Spleen (tissue), 7 donors: ENCODE measurements around the gene COL9A1.

Experiments
- POLR2A ChIP-seq, 3 donors: fragments of 450-650 bp; IDR thresholded peaks; one replicate each; pipeline ENCODE4 v1.5.1; 2017; ENCODE audit warnings: antibody characterized with exemption in 3 of 3, mild to moderate bottlenecking in 1 of 3
- POLR2AphosphoS5 ChIP-seq, 3 donors: sonication (generic); formaldehyde crosslinking; IDR thresholded peaks; one replicate each; pipeline ENCODE4 v1.5.1; 2017; ENCODE audit warnings: antibody characterized with exemption in 3 of 3
- TF ChIP-seq, protein P1 (sequence below), 11 experiments: fragments of 200-600 bp in 7 of 11; fragments of 450-650 bp in 4 of 11; sonication (generic) in 4 of 11; IDR thresholded peaks in 8 of 11; conservative IDR thresholded peaks in 3 of 11; 1 replicate in 7 of 11; 2 replicates in 4 of 11; pipeline versions ENCODE4 v1.4.0 to v1.8.0; 2016 to 2021; ENCODE audit warnings: antibody characterized with exemption in 11 of 11, inconsistent platforms in 4 of 11, mild to moderate bottlenecking in 1 of 11
- donor health status: DM: no; HTN: no; CAD: no; lungs with moderate emphysema.
- donor health status: DM: no; HTN: no; CAD: no.
- donor health status: DM: no; HTN: no; CAD: no.

DNA sequence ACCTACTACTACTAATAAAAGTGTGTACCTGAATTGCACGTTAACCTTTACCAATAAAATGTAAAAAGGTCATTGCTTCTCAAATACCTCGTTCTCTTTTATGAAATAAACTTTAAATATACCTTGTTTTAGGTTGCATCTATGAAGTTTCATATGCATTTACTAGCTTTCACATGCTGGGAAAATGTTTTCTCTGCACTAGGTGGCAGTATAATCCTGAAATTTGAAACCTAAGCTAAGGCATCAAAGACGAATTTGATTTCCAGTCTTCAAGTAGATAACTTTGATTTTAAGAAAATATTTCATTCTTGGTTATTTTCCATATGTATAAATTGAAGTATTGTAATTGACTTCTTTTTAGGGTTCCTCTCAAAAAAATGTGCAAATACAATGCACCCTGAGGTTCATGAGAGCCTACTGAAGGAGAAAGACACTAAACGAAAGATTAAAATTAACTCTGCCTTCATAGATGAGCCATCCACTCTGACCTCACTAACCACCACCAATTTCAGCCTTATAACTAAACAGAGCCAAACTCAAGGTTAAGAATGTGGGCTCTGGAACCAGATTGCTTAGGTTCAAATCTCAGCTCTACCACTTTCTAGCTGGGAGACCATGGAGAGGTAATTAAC, 7.3 kb upstream of the COL9A1 start:
- TF ChIP-seq POLR2A (IDR thresholded peaks at IDR 0.05) (no peak), POLR2AphosphoS5 (IDR thresholded peaks at IDR 0.05) (no peak)
- TF ChIP-seq, protein P1, sequence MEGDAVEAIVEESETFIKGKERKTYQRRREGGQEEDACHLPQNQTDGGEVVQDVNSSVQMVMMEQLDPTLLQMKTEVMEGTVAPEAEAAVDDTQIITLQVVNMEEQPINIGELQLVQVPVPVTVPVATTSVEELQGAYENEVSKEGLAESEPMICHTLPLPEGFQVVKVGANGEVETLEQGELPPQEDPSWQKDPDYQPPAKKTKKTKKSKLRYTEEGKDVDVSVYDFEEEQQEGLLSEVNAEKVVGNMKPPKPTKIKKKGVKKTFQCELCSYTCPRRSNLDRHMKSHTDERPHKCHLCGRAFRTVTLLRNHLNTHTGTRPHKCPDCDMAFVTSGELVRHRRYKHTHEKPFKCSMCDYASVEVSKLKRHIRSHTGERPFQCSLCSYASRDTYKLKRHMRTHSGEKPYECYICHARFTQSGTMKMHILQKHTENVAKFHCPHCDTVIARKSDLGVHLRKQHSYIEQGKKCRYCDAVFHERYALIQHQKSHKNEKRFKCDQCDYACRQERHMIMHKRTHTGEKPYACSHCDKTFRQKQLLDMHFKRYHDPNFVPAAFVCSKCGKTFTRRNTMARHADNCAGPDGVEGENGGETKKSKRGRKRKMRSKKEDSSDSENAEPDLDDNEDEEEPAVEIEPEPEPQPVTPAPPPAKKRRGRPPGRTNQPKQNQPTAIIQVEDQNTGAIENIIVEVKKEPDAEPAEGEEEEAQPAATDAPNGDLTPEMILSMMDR (IDR thresholded peaks at IDR 0.05 in 8 of 11, conservative IDR thresholded peaks at IDR 0.05 in 3 of 11) = peak in 7 of 11 experiments; percentile 29 to 54 (median 44)
